B cell (primary cell): ENCODE results near the gene BCL3. TPM values are rescaled to one million over a fixed set of nuclear protein-coding genes. Genes with fewer than 3 reads are reported as not detected.

Experiments used
- ATAC-seq: fragments of 200-7000 bp; cut with Tn5 transposase; one replicate; pipeline ENCODE4 v1.10.0; 2021; ENCODE audit warnings: low read depth, mild to moderate bottlenecking, moderate number of reproducible peaks, moderate library complexity
- CTCF ChIA-PET: fragments of 350-600 bp; sonication (Branson Sonifier 250); formaldehyde crosslinking; loops from one replicate; lab custom pipeline; 2021; ENCODE audit warnings: antibody characterized with exemption, inconsistent platforms; lab: Charles Lee
- POLR2A ChIA-PET: fragments of 350-600 bp; sonication (Branson Sonifier 250); formaldehyde crosslinking; loops from one replicate; lab custom pipeline; 2021; ENCODE audit warnings: antibody characterized with exemption; lab: Charles Lee
- DNase-seq: peaks from one replicate; pipeline ENCODE4 v3.0.0; 2013
- H2AFZ ChIP-seq: 2 replicates; pipeline ENCODE4 v1.6.1; 2012; ENCODE audit warnings: mild to moderate bottlenecking, low read depth, low read length; ENCODE audit not compliant: insufficient read depth, poor library complexity, severe bottlenecking
- H3K27ac ChIP-seq, 2 donors: 1 replicate in 1 of 2; 2 replicates in 1 of 2; pipeline ENCODE4 v1.5.1; 2012 to 2013; ENCODE audit warnings: low read length in 2 of 2, mild to moderate bottlenecking in 2 of 2, moderate library complexity in 1 of 2
- H3K27me3 ChIP-seq, 4 experiments: fragments of 200-600 bp in 1 of 4; sonication (generic) in 1 of 4; replicated peaks in 1 of 4; 1 replicate in 2 of 4; 2 replicates in 2 of 4; pipeline versions ENCODE4 v1.6.1 to v1.7.0; 2013 to 2016; ENCODE audit warnings: low read length in 3 of 4, mild to moderate bottlenecking in 2 of 4, mixed read lengths in 1 of 4, moderate library complexity in 1 of 4; ENCODE audit not compliant: insufficient read depth in 4 of 4, control insufficient read depth in 3 of 4; ENCODE audit errors: control extremely low read depth in 1 of 4
- H3K36me3 ChIP-seq, 2 experiments: replicated peaks in 1 of 2; 1 replicate in 1 of 2; 2 replicates in 1 of 2; pipeline versions ENCODE4 v1.6.1 to v1.7.1; 2013; ENCODE audit warnings: low read length in 1 of 2; ENCODE audit not compliant: insufficient read depth in 2 of 2, control insufficient read depth in 1 of 2; ENCODE audit errors: control extremely low read depth in 1 of 2, extremely low read depth in 1 of 2
- H3K4me1 ChIP-seq, 2 donors: fragments of 200-600 bp in 1 of 2; sonication (generic) in 1 of 2; 1 replicate in 1 of 2; 2 replicates in 1 of 2; pipeline versions ENCODE4 v1.5.1 to v1.6.1; 2013 to 2017; ENCODE audit warnings: low read length in 2 of 2; ENCODE audit not compliant: control insufficient read depth in 2 of 2, insufficient read depth in 2 of 2
- H3K4me2 ChIP-seq: replicated peaks from 2 replicates; pipeline ENCODE3; 2012; ENCODE audit warnings: mild to moderate bottlenecking, low read depth, low read length; ENCODE audit not compliant: poor library complexity, severe bottlenecking
- H3K4me3 ChIP-seq, 5 experiments: fragments of 200-600 bp in 1 of 5; sonication (generic) in 1 of 5; 1 replicate in 3 of 5; 2 replicates in 2 of 5; pipeline versions ENCODE4 v1.5.1 to v1.7.0; 2011 to 2016; ENCODE audit warnings: low read length in 4 of 5, mild to moderate bottlenecking in 4 of 5, low read depth in 2 of 5, control low read depth in 1 of 5, moderate library complexity in 1 of 5; ENCODE audit not compliant: insufficient read depth in 1 of 5; ENCODE audit errors: control extremely low read depth in 1 of 5, extremely low read depth in 1 of 5
- H3K79me2 ChIP-seq: fragments of 200-600 bp; sonication (generic); one replicate; pipeline ENCODE4 v1.6.0; 2016; ENCODE audit warnings: low read length; ENCODE audit not compliant: control insufficient read depth, insufficient read depth
- H3K9ac ChIP-seq: fragments of 200-600 bp; sonication (generic); 2 replicates; pipeline ENCODE4 v1.6.1; 2017; ENCODE audit warnings: mild to moderate bottlenecking, low read length, moderate library complexity
- H3K9me3 ChIP-seq, 3 donors: one replicate each; pipeline versions ENCODE4 v1.6.1 to v1.7.1; 2013; ENCODE audit warnings: low read length in 2 of 3; ENCODE audit not compliant: control insufficient read depth in 2 of 3, insufficient read depth in 1 of 3; ENCODE audit errors: control extremely low read depth in 1 of 3
- H4K20me1 ChIP-seq: 2 replicates; pipeline ENCODE4 v1.6.0; 2012; ENCODE audit warnings: mild to moderate bottlenecking, low read length; ENCODE audit not compliant: insufficient read depth, control insufficient read depth, poor library complexity, severe bottlenecking
- H3K27ac Mint-ChIP-seq: one replicate; pipeline ENCODE4 v1.8.0; 2021; ENCODE audit warnings: mixed read lengths
- H3K27me3 Mint-ChIP-seq: one replicate; pipeline ENCODE4 v1.8.0; 2021; ENCODE audit warnings: mixed read lengths
- H3K4me1 Mint-ChIP-seq: one replicate; pipeline ENCODE4 v1.8.0; 2021; ENCODE audit warnings: mixed read lengths
- H3K4me3 Mint-ChIP-seq: one replicate; pipeline ENCODE4 v1.8.0; 2021; ENCODE audit warnings: mixed read lengths
- H3K9me3 Mint-ChIP-seq: one replicate; pipeline ENCODE4 v1.8.0; 2022; ENCODE audit warnings: mixed read lengths; ENCODE audit not compliant: insufficient read depth
- EZH2 ChIP-seq: IDR thresholded peaks from 2 replicates; pipeline ENCODE4 v1.6.1; 2012; ENCODE audit warnings: borderline replicate concordance, low read depth, mild to moderate bottlenecking, moderate library complexity, low read length; ENCODE audit not compliant: insufficient read depth, poor library complexity, severe bottlenecking
- WGBS: methylation state at CpG from one replicate; pipeline ENCODE4 v1.1.5; 2013; ENCODE audit warnings: missing lambda C conversion rate; ENCODE audit not compliant: insufficient coverage; 5-methylcytosine and 5-hydroxymethylcytosine counted together
- intact Hi-C: fragments of 100-400 bp; cut with micrococcal nuclease; formaldehyde crosslinking; loops from one replicate; pipeline ENCODE4 v1.10.0; 2022
- polyA plus RNA-seq: library from polyadenylated mRNA; depleted of rRNA; stranded (reverse); fragments of >200 nt; gene quantifications from 2 replicates; pipeline ENCODE4 v1.2.3, GENCODE V29; 2012
- total RNA-seq, 2 donors: library from RNA; stranded (reverse); fragments of 120-200 nt in 1 of 2; gene quantifications; 1 replicate in 1 of 2; 2 replicates in 1 of 2; pipeline versions ENCODE4 v1.2.3 to v1.2.4, GENCODE V29; 2013 to 2022
- TF ChIP-seq, protein P1 (sequence below): fragments of 200-600 bp; IDR thresholded peaks from one replicate; pipeline ENCODE4 v1.8.0; 2022; ENCODE audit warnings: antibody characterized with exemption, mild to moderate bottlenecking

The BCL3 gene
- total and polyA plus RNA-seq, 2 donors (not counting 1 experiment from before 2014, with no cell fraction given), result 52.3 to 147 TPM

DNA sequence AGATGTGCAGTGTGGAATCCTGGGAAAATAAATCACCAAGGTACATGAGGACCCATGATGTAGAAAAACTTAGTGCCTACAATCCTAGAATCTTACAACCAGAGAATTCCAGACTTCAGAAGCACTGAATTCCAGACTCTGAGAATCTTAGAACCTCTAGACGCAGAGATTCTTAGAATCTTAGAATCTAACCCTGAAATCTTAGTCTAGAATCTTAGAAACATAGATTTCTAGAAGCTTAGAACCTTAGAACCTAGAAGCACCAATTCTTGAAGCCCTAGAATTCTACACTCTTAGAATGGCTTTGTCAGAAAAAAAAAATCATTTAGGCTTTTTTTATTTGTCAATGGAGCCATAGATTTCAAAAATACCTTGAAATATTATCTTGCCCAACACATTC is 43.5 kb upstream of the BCL3 start:
- H3K4me2 ChIP-seq, result no peak overlapping the region
- CTCF ChIA-PET, result interaction anchor here (1.0 kb wide), 1 partner anchor 16 kb away, joined by 3 read pairs; no protein-coding TSS in a partner anchor
- DNase-seq, result no peak

DNA sequence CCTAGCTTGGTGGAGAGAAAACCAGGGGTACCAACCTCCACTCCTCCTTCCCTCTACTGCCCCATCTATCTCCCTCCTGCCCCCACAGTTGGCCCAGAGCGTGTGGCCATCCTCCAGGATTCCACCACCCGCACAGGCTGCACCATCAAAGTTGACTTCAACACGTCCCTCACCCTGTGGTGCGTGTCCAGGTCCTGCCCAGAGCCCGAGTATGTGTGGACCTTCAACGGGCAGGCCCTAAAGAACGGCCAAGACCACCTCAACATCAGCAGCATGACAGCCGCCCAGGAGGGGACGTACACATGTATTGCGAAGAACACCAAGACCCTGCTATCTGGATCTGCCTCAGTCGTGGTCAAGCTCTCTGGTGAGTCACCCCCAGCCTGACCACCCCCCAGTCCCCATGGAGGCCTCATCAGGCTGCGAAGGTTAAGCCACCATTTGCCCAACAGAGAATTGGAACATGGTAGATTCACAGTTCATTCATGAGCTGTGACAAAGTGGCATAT is 43.0 kb upstream of the BCL3 start:
- Mint-ChIP-seq H3K4me1 (no peaks in the 10 kb centered on the region), H3K27ac (no peak overlapping the region), H3K27me3 (peaks cover 10% of the 10 kb centered on the region), H3K4me3 (no peak overlapping the region), H3K9me3 (no peaks in the 10 kb centered on the region)
- Histone ChIP-seq H3K79me2 (no peaks in the 10 kb centered on the region), H3K27me3 (peaks cover 0 to 8% (median 0%) of the 10 kb centered on the region in 4 experiments), H3K9ac (no peak overlapping the region), H3K4me2 (no peak overlapping the region), H3K36me3 (no peaks in the 10 kb centered on the region), H4K20me1 (no peaks in the 10 kb centered on the region), H3K27ac (no peak overlapping the region), H3K9me3 (peaks cover 0 to 3% (median 0%) of the 10 kb centered on the region in 3 donors), H2AFZ (no peak overlapping the region), H3K4me3 (no peak overlapping the region), H3K4me1 (no peaks in the 10 kb centered on the region)
- POLR2A ChIA-PET, result no interaction called here
- CTCF ChIA-PET, result interaction anchor here (1.2 kb wide), 1 partner anchor 18 kb away, joined by 4 read pairs; no protein-coding TSS in a partner anchor
- intact Hi-C loops, result no loop called here
- WGBS, result 92% methylated on average over 11 of the region's 12 CpGs
- ATAC-seq (no peak), DNase-seq (no peak)
- TF ChIP-seq EZH2, result no peak
- TF ChIP-seq, protein P1, sequence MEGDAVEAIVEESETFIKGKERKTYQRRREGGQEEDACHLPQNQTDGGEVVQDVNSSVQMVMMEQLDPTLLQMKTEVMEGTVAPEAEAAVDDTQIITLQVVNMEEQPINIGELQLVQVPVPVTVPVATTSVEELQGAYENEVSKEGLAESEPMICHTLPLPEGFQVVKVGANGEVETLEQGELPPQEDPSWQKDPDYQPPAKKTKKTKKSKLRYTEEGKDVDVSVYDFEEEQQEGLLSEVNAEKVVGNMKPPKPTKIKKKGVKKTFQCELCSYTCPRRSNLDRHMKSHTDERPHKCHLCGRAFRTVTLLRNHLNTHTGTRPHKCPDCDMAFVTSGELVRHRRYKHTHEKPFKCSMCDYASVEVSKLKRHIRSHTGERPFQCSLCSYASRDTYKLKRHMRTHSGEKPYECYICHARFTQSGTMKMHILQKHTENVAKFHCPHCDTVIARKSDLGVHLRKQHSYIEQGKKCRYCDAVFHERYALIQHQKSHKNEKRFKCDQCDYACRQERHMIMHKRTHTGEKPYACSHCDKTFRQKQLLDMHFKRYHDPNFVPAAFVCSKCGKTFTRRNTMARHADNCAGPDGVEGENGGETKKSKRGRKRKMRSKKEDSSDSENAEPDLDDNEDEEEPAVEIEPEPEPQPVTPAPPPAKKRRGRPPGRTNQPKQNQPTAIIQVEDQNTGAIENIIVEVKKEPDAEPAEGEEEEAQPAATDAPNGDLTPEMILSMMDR, result no peak

More for the DNA sequence above, 43.5 kb upstream of the BCL3 start:
- Histone ChIP-seq H3K9me3 (peaks cover 0 to 3% (median 0%) of the 10 kb centered on the region in 3 donors), H3K27ac (no peak overlapping the region), H3K9ac (no peak overlapping the region), H3K4me1 (no peaks in the 10 kb centered on the region), H2AFZ (no peak overlapping the region), H3K79me2 (no peaks in the 10 kb centered on the region), H3K36me3 (no peaks in the 10 kb centered on the region), H4K20me1 (no peaks in the 10 kb centered on the region), H3K4me3 (no peak overlapping the region), H3K27me3 (peaks cover 0 to 8% (median 0%) of the 10 kb centered on the region in 4 experiments)
- no peak for TF ChIP-seq EZH2
- TF ChIP-seq, protein P1, result no peak
- no peak overlapping the region for H3K27ac Mint-ChIP-seq
- H3K27me3 Mint-ChIP-seq, result peaks cover 10% of the 10 kb centered on the region
- H3K9me3 Mint-ChIP-seq, result no peaks in the 10 kb centered on the region
- 100% methylated on average over 1 of the region's 1 CpG for WGBS
- no peak overlapping the region for H3K4me3 Mint-ChIP-seq
- no peak for ATAC-seq
- POLR2A ChIA-PET, result no interaction called here
- intact Hi-C loops, result no loop called here
- H3K4me1 Mint-ChIP-seq, result no peaks in the 10 kb centered on the region
